DND-41 (cell line): Measurements from ENCODE around the gene VASH2.

Source experiments
- ATAC-seq: fragments of 200-7000 bp; cut with Tn5 transposase; 3 replicates; pipeline ENCODE4 v1.9.1; 2021; ENCODE audit warnings: low read depth; ENCODE audit not compliant: insufficient read depth
- DNase-seq: peaks from one replicate; pipeline ENCODE4 v3.0.0-alpha.2; 2020
- H2AFZ ChIP-seq: 2 replicates; pipeline ENCODE4 v1.6.0; 2012; ENCODE audit warnings: low read depth, low read length
- H3K27ac ChIP-seq: 2 replicates; pipeline ENCODE4 v1.5.1; 2012; ENCODE audit warnings: low read length, inconsistent platforms
- H3K27me3 ChIP-seq: fragments of 200-600 bp; sonication (generic); 2 replicates; pipeline ENCODE4 v1.6.0; 2012; ENCODE audit warnings: low read length, mild to moderate bottlenecking, inconsistent platforms; ENCODE audit not compliant: insufficient read depth, poor library complexity
- H3K36me3 ChIP-seq: 2 replicates; pipeline ENCODE4 v1.5.1; 2012; ENCODE audit warnings: low read length, inconsistent platforms; ENCODE audit not compliant: insufficient read depth
- H3K4me1 ChIP-seq: 2 replicates; pipeline ENCODE4 v1.5.1; 2012; ENCODE audit warnings: mild to moderate bottlenecking, low read length; ENCODE audit not compliant: insufficient read depth
- H3K4me2 ChIP-seq: 2 replicates; pipeline ENCODE4 v1.6.0; 2012; ENCODE audit warnings: mild to moderate bottlenecking, moderate library complexity, low read length, inconsistent platforms; ENCODE audit not compliant: insufficient read depth
- H3K4me3 ChIP-seq, 2 experiments: fragments of 200-600 bp in 1 of 2; shearing (Covaris generic) in 1 of 2; 2 replicates each; pipeline ENCODE4 v1.5.1; 2012 to 2016; ENCODE audit warnings: inconsistent platforms in 2 of 2, low read length in 2 of 2, mild to moderate bottlenecking in 2 of 2, low read depth in 1 of 2, moderate library complexity in 1 of 2
- H3K79me2 ChIP-seq: 2 replicates; pipeline ENCODE4 v1.6.0; 2012; ENCODE audit warnings: low read length, inconsistent platforms; ENCODE audit not compliant: insufficient read depth
- H3K9ac ChIP-seq: 2 replicates; pipeline ENCODE4 v1.6.0; 2012; ENCODE audit warnings: low read depth, mild to moderate bottlenecking, inconsistent platforms, low read length, moderate library complexity
- H3K9me3 ChIP-seq: 2 replicates; pipeline ENCODE4 v1.5.1; 2012; ENCODE audit warnings: low read length, moderate library complexity, mild to moderate bottlenecking, inconsistent platforms; ENCODE audit not compliant: insufficient read depth, severe bottlenecking
- H4K20me1 ChIP-seq: 2 replicates; pipeline ENCODE4 v1.6.0; 2012; ENCODE audit warnings: low read length; ENCODE audit not compliant: insufficient read depth
- CTCF ChIP-seq: IDR thresholded peaks from 2 replicates; pipeline ENCODE4 v1.5.1; 2012; ENCODE audit warnings: borderline replicate concordance, low read length, moderate library complexity, mild to moderate bottlenecking; ENCODE audit not compliant: poor library complexity, severe bottlenecking; ENCODE audit errors: extremely low read depth
- EZH2 ChIP-seq: IDR thresholded peaks from 3 replicates; pipeline ENCODE4 v1.6.1; 2012; ENCODE audit warnings: borderline replicate concordance, low read depth, mild to moderate bottlenecking, moderate library complexity, low read length, inconsistent platforms; ENCODE audit not compliant: severe bottlenecking

The VASH2 gene

GRCh38 chr1:212935387-212935981 is 14.9 kb upstream of the VASH2 start:
- Histone ChIP-seq H3K4me1 (no peaks in the 10 kb centered on the region), H3K9me3 (no peaks in the 10 kb centered on the region), H3K27ac (no peak overlapping the region), H3K4me3 (no peak overlapping the region), H3K36me3 (no peaks in the 10 kb centered on the region), H3K27me3 (no peaks in the 10 kb centered on the region), H2AFZ (no peak overlapping the region), H4K20me1 (no peaks in the 10 kb centered on the region), H3K79me2 (no peaks in the 10 kb centered on the region), H3K4me2 (no peak overlapping the region), H3K9ac (no peak overlapping the region)
- DNase-seq: no peak
- ATAC-seq: no peak
- TF ChIP-seq CTCF (no peak), EZH2 (no peak)

- no peaks in the 10 kb centered on the region for H3K79me2 ChIP-seq
- ATAC-seq (no peak), DNase-seq (no peak)
- no peak overlapping the region for H3K4me3 ChIP-seq
- H3K9me3 ChIP-seq: peaks cover 2% of the 10 kb centered on the region
- no peaks in the 10 kb centered on the region for H3K4me1 ChIP-seq
- H2AFZ ChIP-seq: no peak overlapping the region
- H3K4me2 ChIP-seq: no peak overlapping the region
- H3K27me3 ChIP-seq: no peaks in the 10 kb centered on the region
- no peak overlapping the region for H3K9ac ChIP-seq
- no peaks in the 10 kb centered on the region for H4K20me1 ChIP-seq
- no peak overlapping the region for H3K27ac ChIP-seq
- TF ChIP-seq CTCF (no peak), EZH2 (no peak)
- no peaks in the 10 kb centered on the region for H3K36me3 ChIP-seq
Measured at GRCh38 chr1:212937034-212937433, 13.3 kb upstream of the VASH2 start.

GRCh38 chr1:212938846-212939245 is 11.5 kb upstream of the VASH2 start:
- no peaks in the 10 kb centered on the region for H3K36me3 ChIP-seq
- TF ChIP-seq CTCF: no peak
- no peak for TF ChIP-seq EZH2
- DNase-seq (no peak), ATAC-seq (no peak)
- no peak overlapping the region for H3K4me2 ChIP-seq
- H3K79me2 ChIP-seq: no peaks in the 10 kb centered on the region
- H3K9ac ChIP-seq: no peak overlapping the region
- H2AFZ ChIP-seq: no peak overlapping the region
- no peaks in the 10 kb centered on the region for H4K20me1 ChIP-seq
- H3K27ac ChIP-seq: no peak overlapping the region
- no peaks in the 10 kb centered on the region for H3K27me3 ChIP-seq
- H3K4me1 ChIP-seq: no peaks in the 10 kb centered on the region
- H3K9me3 ChIP-seq: peaks cover 2% of the 10 kb centered on the region
- no peak overlapping the region for H3K4me3 ChIP-seq

GRCh38 chr1:212941452-212941851 is 8.9 kb upstream of the VASH2 start:
- Histone ChIP-seq H2AFZ (no peak overlapping the region), H3K79me2 (no peaks in the 10 kb centered on the region), H3K36me3 (no peaks in the 10 kb centered on the region), H3K4me2 (no peak overlapping the region), H3K9me3 (peaks cover 2% of the 10 kb centered on the region), H4K20me1 (no peaks in the 10 kb centered on the region), H3K4me3 (no peak overlapping the region), H3K27me3 (no peaks in the 10 kb centered on the region), H3K9ac (no peak overlapping the region), H3K4me1 (no peaks in the 10 kb centered on the region), H3K27ac (no peak overlapping the region)
- TF ChIP-seq EZH2: no peak
- no peak for TF ChIP-seq CTCF
- ATAC-seq: no peak
- no peak for DNase-seq
